ENCODE measurements around the gene EXOC6.
"Not testable (repeated sequence)": the region's sequence is repeated elsewhere in the genome, so short reads cannot be mapped to it uniquely, and the experiment has no call there.

Gene EXOC6

DNA sequence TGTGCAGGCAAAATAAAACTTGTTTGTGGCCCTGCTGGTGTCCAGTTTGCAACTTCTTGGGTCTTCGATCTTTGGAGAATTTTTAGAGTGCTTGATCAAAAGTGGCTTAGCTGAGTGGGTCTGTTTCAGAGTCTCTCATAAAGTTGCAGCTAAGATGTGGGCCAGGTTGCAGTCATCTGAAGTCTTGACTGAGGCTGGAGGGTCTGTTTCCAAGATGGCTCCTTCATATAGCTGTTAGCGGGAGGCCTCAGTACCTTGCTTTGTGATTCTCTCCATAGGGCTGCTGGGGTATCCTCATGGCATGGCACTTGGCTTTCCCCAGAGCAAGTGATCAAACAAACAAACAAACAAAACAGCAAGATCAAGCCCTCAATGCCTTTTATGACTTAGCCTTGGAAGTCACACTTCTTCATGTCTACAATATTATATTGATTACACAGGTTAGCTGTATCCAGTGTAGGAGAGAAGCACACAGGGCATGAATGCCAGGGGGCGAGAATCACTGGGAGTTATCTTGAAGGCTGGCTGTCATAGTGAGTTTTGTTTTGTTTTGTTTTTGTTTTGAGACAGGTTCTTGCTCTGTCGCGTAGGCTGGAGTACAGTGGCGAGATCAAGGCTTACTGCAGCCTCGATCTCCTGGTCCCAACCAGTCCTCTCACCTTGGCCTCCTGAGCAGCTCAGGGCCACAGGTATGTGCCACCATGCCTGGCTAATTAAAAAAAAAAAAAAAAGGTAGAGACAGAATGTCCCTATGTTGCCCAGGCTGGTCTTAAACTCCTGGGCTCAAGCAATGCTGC, 235.6 kb downstream of the EXOC6 start:
- DNase-seq = no peak

DNA sequence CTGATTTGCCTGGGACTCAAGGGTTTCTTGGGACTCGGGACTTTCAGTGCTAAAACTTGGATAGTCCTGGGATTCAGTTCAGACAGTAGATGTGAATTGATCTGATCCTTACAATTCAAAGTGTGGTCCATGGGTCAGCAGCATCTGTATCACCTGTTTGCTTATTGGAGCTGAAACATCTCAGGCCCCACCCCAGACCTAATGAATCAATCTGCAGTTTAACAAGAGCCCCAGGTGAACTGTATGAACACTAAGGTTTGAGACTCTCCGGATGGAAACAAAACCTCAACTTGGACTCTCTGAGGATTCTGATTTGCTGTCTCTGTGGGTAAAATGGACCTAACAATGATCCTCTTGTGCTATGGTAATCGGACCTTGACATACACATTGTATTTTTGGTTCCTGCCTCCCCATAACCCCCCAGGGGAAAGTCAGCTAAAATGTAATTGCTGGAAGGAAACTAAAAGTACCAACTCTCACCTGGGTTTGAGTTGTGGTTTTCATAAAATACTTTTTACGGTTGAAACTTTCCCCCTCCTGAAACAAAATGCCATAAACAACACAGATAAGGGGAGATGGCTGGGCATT, 237.0 kb downstream of the EXOC6 start:
- DNase-seq = no peak

DNA sequence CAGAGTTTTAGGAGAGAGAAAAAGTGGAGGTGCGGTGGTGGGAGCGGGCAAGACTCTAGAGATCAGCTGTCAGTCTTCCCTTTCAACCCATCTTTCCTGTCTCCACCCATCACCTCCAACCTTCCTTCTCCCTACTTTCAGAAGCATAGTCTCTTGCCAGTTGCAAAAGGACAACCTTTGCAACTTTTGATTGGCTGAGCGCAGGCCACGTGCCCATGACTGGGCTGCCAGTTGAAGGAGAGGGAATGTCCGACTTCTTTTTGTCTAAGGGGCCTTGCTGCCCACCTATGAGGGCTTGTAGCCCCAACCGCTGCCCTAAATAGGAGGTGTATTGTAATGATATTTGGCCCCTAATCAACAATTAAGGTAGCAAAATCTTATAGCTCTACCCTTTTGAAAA, 238.0 kb downstream of the EXOC6 start:
- no peak for DNase-seq

DNA sequence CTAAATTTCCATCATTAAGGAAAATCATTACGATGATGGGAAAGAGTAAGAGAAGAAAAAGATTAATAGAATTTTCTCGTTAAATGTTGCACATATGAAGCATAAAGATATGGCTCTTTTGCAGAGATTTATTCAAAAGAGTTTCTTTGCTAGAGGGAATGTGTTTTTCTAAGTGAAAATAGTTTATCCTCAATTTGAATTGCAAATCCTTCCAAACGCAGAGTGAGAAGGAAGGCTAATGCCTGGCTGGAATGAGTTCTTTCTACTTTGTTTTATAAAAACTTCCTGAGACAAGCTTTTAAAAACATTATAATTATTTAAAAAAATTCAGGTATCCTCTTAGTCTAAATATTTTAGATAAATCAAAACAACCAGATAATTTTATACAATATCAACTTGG, 239.5 kb downstream of the EXOC6 start:
- DNase-seq = no peak

DNA sequence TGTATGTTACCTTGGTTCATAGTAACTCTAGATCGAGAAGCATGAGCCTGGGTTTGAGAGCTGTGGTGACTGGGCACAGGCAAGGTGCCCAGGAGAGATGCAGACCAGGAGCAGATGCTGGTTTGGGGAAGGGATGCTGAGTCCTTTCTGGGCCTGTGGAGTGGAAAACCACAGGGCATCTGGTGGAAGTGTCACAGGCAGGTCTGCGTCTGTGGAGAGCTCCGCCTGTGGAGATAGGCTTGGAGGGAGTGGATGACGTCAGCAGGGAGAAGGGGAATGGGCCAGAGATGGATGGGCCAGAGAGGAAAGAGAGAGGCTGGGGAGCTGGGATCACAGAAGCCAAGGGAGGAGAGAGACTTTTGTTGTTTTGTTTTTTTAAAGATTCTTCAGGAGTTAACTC, 240.1 kb downstream of the EXOC6 start:
- no peak for DNase-seq

DNA sequence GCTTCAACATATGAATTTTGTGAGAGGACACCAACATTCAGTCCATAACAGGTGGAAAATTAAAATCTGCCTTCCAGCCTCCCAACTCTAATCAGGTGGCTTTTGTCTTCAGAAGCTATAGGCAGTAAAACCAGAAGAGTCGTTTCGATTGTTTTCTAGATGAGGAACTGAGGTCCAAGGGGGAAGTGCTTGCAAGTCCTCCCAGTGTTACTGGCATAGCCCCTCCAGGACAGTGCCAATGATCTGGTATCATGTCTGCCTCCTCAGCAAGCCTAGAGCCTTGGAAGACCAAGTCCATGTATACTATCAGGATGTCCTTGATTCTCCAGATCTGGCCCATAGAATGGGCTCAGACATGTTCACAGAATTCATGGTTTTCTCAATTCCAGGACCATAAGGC, 242.3 kb downstream of the EXOC6 start:
- DNase-seq = no peak

DNA sequence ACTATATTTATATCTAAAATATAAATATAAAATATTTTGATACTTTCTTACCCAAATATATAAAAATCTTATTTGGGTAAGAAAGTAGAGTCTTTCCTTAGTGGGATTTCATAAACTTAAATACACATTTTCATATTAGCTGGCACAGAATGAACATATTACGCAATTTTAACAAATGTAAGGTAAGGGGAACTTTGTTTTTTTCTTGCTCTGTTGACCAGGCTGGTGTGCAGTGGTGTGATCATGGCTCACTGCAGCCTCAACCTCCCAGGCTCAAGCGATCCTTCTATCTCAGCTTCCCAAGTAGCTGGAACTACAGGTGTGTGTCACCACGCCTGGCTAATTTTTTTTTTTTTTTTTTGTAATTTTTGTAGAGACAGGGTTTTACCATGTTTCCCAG, 243.6 kb downstream of the EXOC6 start:
- DNase-seq = no peak

DNA sequence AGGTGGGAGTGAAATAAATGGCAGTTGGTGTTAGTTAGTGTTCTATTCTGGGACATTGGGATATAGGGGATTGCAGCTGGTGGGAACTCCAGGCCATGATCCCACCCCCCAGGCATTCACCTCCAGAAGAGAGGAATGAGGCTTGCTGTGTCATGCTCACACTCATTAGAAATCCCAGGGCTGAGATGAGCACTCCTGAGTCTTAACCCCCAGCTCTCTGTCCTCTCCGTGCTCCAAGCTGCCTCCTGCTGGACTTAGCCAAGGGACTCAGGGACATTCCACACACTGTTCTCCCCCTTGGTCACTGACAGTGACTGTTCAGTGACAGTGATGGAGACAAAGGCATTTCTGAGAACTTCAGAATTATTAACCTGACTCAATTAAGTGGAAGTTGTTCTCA, 246.9 kb downstream of the EXOC6 start:
- DNase-seq = no peak

DNA sequence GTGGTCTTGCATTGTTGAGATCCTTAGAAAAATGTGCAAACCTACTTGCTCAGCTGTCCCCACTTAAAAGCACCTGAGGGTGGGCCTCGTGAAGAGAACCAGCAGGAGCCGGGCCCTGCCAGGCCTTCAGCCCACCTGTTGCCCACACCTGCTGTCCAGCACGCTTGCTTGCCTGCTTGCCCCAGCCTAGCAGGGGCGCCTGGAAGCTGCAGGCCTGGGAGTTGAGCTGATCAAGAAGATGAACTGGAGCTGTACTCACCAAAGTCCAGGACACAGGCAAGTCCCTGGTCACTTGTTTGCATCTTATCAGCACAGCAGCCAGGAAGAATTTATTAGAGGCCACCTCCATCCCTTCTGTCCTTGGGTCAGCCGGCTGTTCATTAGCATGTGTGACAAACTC, 248.6 kb downstream of the EXOC6 start:
- no peak for DNase-seq

DNA sequence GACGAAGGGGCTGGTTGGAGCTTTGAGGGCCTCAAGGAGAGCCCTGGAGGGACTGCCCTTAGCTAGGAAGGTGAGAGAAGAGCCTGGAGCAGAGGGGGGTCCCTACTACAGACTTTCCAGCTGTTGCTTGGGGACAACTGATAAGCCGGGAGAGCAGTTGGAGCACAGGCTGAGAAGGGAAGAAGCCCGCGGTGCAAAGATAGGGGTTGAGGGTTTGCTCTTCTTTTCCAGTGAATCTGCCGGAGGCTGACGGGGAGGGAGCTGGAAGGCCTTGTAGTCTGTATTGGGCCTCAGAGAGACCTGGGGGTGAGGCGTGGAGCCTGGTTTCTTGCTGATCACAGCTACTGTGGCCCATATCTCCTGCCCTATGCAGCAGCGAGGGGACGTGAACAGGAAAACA, 249.1 kb downstream of the EXOC6 start:
- DNase-seq = no peak

DNA sequence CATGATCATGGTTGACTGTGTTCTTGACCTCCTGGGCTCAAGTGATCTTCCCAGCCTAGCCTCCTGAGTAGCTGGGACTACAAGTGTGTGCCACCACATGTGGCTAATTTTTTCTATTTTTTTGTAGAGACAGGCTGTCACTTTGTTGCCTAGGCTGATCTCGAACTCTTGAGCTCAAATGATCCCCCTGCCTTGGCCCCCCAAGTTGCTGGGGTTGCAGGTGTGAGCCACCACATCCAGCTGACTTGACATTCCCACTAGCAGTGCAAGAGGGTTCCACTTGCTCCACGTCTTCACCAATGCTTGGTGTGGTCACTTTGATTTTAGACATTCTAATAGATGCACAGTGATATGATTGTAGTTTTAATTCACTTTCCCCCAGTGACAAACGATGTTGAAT, 250.5 kb downstream of the EXOC6 start:
- no peak for DNase-seq

DNA sequence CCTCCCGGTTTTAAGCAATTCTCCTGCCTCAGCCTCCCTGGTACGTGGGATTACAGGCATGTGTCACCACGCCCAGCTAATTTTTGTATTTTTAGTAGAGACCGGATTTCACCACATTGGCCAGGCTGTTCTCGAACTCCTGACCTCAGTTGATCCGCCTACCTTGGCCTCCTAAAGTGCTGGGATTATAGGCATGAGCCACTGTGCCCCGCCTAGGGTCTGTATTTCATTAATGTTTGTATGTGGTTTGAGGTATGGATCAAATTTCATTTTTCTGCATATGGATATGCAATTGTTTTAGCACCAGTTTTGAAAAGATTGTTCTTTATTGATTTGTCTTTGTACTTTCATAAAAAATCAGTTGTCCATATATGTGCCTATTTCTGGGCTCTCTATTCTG, 251.3 kb downstream of the EXOC6 start:
- DNase-seq = no peak

DNA sequence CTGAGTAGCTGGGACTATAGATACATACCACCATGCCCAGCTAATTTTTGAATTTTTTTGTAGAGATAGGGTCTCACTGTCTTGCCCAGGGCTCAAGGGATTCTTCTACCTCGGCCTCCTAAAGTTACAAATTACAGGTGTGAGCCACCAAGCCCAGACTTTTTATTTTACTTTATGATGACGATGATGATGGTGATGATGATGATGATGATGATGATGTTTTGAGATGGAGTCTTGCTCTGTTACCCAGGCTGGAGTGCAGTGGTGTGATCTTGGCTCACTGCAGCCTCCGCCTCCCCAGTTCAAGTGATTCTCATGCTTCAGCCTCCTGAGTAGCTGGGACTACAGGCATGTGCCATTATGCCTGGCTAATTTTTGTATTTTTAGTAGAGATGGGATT, 252.8 kb downstream of the EXOC6 start:
- DNase-seq = not testable (repeated sequence)

DNA sequence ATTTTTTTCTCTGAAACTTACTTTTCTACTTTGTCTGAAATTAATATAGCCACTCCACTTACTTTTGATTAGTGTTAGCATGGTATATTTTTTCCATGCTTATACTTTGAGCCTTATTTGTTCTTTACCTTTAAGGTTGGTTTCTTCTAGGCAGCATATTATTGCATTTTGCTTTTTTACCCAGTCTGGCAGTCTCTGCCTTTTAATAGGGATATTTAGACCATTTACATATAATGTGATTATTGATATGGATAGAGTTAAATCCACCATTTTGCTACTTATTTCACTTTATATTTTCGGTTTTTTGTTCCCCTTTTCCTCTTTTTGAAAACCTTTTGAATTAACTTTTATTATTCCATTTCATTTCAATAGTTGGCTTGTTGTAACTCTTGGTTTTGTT, 255.6 kb downstream of the EXOC6 start:
- DNase-seq = no peak

DNA sequence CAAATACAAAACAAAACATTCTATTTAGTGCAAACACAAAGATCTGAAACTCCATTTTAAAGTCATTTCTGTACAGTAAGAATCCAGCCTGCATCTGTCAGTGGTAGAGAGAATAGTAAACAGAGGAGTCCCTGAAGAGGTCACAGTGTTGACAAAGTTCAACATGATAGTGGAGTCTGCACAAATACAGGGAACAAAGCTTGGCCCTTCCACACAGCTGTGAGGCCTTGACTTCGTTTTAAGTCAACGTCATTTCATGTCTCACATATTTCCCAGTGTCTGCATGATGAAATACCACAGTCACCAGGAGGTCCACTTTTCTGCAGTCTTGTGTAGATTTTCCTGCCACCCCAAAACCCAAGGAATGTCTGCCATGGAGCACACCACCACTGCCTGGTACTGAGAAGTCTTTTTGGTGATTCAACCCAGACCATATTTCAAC, 258.3 kb downstream of the EXOC6 start:
- DNase-seq = no peak
